ENCODE results near the gene DMRT2. TPM values are rescaled to one million over a fixed set of nuclear protein-coding genes. Genes with fewer than 3 reads are reported as not detected.

Gene DMRT2
- total and polyA plus RNA-seq, 2 donors from 2014 or later: 9.3 to 38.3 TPM

DNA sequence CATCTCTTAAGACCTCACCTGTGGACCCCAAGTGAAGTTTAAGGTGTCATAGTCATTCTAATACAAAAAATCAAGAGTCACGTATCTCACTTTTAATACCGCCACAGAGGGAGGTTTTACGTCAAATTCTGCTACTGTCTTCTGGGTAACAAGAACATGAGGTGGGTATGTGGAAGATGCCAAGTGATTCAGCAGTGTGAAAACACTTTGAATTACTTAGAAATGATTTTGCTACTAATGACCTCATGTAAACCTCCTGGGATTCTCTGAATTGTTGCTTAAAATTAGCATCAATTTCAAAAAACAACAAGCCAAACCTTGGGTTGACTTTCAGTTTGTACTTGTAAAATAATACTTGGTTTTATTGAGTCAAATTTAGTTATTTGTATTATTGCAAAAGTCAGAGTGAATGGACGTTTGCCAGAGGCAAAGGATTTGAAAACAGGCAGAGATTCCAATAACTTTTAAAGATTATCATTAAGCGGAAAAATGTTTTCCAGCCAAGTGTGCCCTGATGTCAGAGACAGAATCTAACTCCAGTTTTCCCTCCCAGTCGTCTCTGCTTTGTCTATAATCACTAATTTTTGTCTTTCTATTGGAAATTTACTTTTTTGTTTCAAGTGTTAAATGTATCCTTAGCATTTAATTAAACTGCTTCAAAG, 8.8 kb downstream of the DMRT2 start:
- Histone ChIP-seq H3K9me3 (ENCODE audit: control insufficient read depth in 2 of 3, insufficient read depth in 1 of 3, low read length in 3 of 3) (no peaks in the 10 kb centered on the region), H3K36me3 (ENCODE audit: control insufficient read depth in 2 of 3, insufficient read depth in 3 of 3, low read length in 3 of 3) (no peaks in the 10 kb centered on the region), H3K4me1 (ENCODE audit: control insufficient read depth in 2 of 3, insufficient read depth in 2 of 3, low read depth in 1 of 3, low read length in 3 of 3) (no peaks in the 10 kb centered on the region), H3K27me3 (ENCODE audit: control insufficient read depth, insufficient read depth, low read length) (peaks cover 27% of the 10 kb centered on the region), H3K27ac (ENCODE audit: low read depth in 2 of 2, low read length in 2 of 2) (no peak overlapping the region), H3K9ac (ENCODE audit: low read length in 3 of 3) (no peak overlapping the region), H3K4me3 (ENCODE audit: low read length in 3 of 3) (no peak overlapping the region)
- intact Hi-C loops (cut with DNase I): no loop called here
- TF ChIP-seq, protein P1, sequence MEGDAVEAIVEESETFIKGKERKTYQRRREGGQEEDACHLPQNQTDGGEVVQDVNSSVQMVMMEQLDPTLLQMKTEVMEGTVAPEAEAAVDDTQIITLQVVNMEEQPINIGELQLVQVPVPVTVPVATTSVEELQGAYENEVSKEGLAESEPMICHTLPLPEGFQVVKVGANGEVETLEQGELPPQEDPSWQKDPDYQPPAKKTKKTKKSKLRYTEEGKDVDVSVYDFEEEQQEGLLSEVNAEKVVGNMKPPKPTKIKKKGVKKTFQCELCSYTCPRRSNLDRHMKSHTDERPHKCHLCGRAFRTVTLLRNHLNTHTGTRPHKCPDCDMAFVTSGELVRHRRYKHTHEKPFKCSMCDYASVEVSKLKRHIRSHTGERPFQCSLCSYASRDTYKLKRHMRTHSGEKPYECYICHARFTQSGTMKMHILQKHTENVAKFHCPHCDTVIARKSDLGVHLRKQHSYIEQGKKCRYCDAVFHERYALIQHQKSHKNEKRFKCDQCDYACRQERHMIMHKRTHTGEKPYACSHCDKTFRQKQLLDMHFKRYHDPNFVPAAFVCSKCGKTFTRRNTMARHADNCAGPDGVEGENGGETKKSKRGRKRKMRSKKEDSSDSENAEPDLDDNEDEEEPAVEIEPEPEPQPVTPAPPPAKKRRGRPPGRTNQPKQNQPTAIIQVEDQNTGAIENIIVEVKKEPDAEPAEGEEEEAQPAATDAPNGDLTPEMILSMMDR (IDR thresholded peaks at IDR 0.05; ENCODE audit: borderline replicate concordance, extremely low read depth, insufficient read depth): no peak
- no peak for FAIRE-seq
- DNase-seq: no peak

DNA sequence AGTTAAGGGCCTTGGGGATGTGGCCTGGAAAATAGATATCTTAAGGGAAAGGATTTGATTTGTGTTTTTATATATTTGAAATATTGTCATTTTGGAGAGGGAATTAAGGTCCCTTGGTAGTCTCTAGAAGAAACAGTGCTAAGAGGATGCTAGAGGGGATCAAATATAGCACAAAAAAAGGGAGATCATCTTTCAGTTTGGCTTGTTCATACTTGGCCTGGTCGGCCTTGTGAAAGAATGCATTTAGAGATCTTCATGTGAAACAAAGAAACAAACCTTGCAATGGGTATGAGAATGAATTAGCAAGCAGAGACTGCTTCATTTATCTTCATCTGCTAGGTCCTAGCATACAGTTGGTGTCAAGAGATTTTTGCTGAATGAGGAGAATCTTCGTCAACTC, 15.0 kb downstream of the DMRT2 start:
- H3K9ac ChIP-seq (ENCODE audit: low read length in 3 of 3): no peak overlapping the region
- no peak overlapping the region for H3K4me3 ChIP-seq (ENCODE audit: low read length in 3 of 3)
- H3K36me3 ChIP-seq (ENCODE audit: control insufficient read depth in 2 of 3, insufficient read depth in 3 of 3, low read length in 3 of 3): no peaks in the 10 kb centered on the region
- FAIRE-seq: no peak
- no peaks in the 10 kb centered on the region for H3K4me1 ChIP-seq (ENCODE audit: control insufficient read depth in 2 of 3, insufficient read depth in 2 of 3, low read depth in 1 of 3, low read length in 3 of 3)
- H3K9me3 ChIP-seq (ENCODE audit: control insufficient read depth in 2 of 3, insufficient read depth in 1 of 3, low read length in 3 of 3): no peaks in the 10 kb centered on the region
- no peak overlapping the region for H3K27ac ChIP-seq (ENCODE audit: low read depth in 2 of 2, low read length in 2 of 2)
- TF ChIP-seq, protein P1 (IDR thresholded peaks at IDR 0.05; ENCODE audit: borderline replicate concordance, extremely low read depth, insufficient read depth): no peak
- intact Hi-C loops (cut with DNase I): no loop called here
- no peak for DNase-seq
- H3K27me3 ChIP-seq (ENCODE audit: control insufficient read depth, insufficient read depth, low read length): no peaks in the 10 kb centered on the region

DNA sequence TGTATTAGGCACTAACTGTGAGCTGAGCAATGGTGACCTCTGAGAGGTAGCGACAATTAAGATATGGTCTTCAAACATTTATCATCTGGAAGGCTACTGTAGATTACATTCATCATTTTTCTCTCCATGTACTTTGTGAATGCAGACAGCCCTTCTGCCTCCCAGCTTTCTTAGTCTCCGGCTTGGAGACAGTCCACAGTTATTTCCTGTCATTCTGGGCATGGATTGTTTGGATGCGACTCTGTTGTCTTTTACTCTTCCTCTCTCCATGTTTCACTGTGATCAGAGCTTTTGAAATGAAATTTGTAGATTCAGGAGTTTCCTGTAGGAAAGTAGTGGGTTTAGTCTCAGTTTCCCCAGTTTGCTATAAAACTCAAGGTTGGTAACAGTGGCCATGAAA, 20.5 kb downstream of the DMRT2 start:
- intact Hi-C loops (cut with DNase I): no loop called here
- Histone ChIP-seq H3K36me3 (ENCODE audit: control insufficient read depth in 2 of 3, insufficient read depth in 3 of 3, low read length in 3 of 3) (no peaks in the 10 kb centered on the region), H3K4me3 (ENCODE audit: low read length in 3 of 3) (no peak overlapping the region), H3K27ac (ENCODE audit: low read depth in 2 of 2, low read length in 2 of 2) (no peak overlapping the region), H3K27me3 (ENCODE audit: control insufficient read depth, insufficient read depth, low read length) (no peaks in the 10 kb centered on the region), H3K9ac (ENCODE audit: low read length in 3 of 3) (no peak overlapping the region), H3K9me3 (ENCODE audit: control insufficient read depth in 2 of 3, insufficient read depth in 1 of 3, low read length in 3 of 3) (no peaks in the 10 kb centered on the region), H3K4me1 (ENCODE audit: control insufficient read depth in 2 of 3, insufficient read depth in 2 of 3, low read depth in 1 of 3, low read length in 3 of 3) (no peaks in the 10 kb centered on the region)
- TF ChIP-seq, protein P1 (IDR thresholded peaks at IDR 0.05; ENCODE audit: borderline replicate concordance, extremely low read depth, insufficient read depth): no peak
- FAIRE-seq: no peak
- no peak for DNase-seq

DNA sequence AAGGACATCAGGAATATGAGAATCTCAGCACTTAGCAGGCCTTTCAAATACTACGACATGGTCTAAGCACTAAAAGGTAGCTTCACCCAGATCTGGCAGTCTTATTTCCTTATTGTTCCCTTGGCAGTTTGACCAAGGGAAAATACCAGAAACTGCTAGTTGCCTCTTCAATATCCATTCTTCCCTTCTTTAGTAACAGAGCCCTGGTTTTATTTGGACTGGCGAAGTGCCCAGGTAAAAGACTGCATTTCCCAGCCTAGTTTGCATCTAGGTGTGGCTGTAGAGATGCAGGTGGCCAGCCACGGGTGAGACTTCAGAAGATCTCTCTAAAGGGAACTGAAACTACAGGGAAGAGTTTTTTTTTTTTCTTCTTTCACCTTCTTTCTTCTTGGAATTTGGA, 21.6 kb downstream of the DMRT2 start:
- TF ChIP-seq, protein P1 (IDR thresholded peaks at IDR 0.05; ENCODE audit: borderline replicate concordance, extremely low read depth, insufficient read depth): no peak
- Histone ChIP-seq H3K4me1 (ENCODE audit: control insufficient read depth in 2 of 3, insufficient read depth in 2 of 3, low read depth in 1 of 3, low read length in 3 of 3) (no peaks in the 10 kb centered on the region), H3K27ac (ENCODE audit: low read depth in 2 of 2, low read length in 2 of 2) (no peak overlapping the region), H3K9ac (ENCODE audit: low read length in 3 of 3) (no peak overlapping the region), H3K27me3 (ENCODE audit: control insufficient read depth, insufficient read depth, low read length) (no peaks in the 10 kb centered on the region), H3K4me3 (ENCODE audit: low read length in 3 of 3) (no peak overlapping the region), H3K36me3 (ENCODE audit: control insufficient read depth in 2 of 3, insufficient read depth in 3 of 3, low read length in 3 of 3) (no peaks in the 10 kb centered on the region), H3K9me3 (ENCODE audit: control insufficient read depth in 2 of 3, insufficient read depth in 1 of 3, low read length in 3 of 3) (no peaks in the 10 kb centered on the region)
- intact Hi-C loops (cut with DNase I): no loop called here
- DNase-seq (no peak), FAIRE-seq (no peak)
